ENCODE measurements around the gene SLC35F1. TPM values are rescaled to one million over a fixed set of nuclear protein-coding genes. Genes with fewer than 3 reads are reported as not detected.

SLC35F1 gene
- total RNA-seq, 1 donor from 2014 or later, result 0.23 TPM

DNA sequence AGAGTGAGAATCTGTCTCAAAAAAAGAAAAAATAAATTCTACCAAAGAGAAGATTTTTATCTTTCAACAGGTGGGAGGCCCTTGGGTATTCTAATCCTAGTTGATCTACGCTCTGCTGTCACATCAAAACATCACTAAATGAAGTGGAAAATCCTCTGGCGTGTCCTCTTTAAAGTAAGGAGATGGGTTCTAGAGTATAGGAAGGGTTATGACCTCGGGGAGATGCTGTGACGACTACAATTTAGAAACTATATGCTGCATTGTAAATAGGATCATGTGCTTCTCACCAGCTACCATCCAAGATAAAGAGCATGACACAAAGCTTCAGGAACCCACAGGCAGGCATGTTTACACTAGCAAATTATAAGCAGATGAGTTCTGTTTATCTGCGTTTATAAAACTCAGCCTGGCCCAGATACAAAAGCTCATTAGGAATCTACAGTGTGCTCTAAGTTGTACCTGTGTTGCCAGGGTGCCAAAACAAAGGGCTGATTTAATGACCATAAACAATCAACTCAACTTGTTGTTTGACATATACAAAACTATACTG lies 443.9 kb downstream of the SLC35F1 start:
- TF ChIP-seq, protein P1, sequence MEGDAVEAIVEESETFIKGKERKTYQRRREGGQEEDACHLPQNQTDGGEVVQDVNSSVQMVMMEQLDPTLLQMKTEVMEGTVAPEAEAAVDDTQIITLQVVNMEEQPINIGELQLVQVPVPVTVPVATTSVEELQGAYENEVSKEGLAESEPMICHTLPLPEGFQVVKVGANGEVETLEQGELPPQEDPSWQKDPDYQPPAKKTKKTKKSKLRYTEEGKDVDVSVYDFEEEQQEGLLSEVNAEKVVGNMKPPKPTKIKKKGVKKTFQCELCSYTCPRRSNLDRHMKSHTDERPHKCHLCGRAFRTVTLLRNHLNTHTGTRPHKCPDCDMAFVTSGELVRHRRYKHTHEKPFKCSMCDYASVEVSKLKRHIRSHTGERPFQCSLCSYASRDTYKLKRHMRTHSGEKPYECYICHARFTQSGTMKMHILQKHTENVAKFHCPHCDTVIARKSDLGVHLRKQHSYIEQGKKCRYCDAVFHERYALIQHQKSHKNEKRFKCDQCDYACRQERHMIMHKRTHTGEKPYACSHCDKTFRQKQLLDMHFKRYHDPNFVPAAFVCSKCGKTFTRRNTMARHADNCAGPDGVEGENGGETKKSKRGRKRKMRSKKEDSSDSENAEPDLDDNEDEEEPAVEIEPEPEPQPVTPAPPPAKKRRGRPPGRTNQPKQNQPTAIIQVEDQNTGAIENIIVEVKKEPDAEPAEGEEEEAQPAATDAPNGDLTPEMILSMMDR (IDR thresholded peaks at IDR 0.05; ENCODE audit: unreplicated experiment), result no peak
- no peak for DNase-seq (ENCODE audit: low spot score)
- H3K27ac Mint-ChIP-seq (ENCODE audit: unreplicated experiment), result no peak overlapping the region
- no peaks in the 10 kb centered on the region for H3K4me1 Mint-ChIP-seq (ENCODE audit: unreplicated experiment)
- no peaks in the 10 kb centered on the region for H3K27me3 Mint-ChIP-seq (ENCODE audit: unreplicated experiment)
- H3K36me3 Mint-ChIP-seq (ENCODE audit: low read depth, unreplicated experiment), result no peaks in the 10 kb centered on the region
- no peak overlapping the region for H3K4me3 Mint-ChIP-seq (ENCODE audit: unreplicated experiment)
- no peaks in the 10 kb centered on the region for H3K9me3 Mint-ChIP-seq (ENCODE audit: unreplicated experiment)

DNA sequence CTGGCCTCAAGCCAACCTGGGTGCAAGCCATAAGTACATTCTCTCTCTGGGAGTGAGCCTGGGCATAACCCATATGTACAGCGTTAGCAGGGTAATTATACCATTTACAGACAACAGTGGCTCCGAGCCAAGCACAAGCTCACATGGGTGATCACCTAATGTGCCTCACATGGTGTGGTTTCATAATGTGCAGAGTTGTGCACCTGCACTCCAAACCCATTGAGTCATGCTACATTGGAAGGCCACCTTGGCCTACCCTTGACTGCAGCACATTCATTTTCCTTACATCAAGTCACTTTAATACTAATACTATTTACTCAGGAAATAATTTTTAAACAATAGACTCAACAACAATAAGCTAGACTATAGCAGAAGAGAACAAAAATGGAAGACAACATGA lies 446.5 kb downstream of the SLC35F1 start:
- Mint-ChIP-seq H3K4me3 (ENCODE audit: unreplicated experiment) (no peak overlapping the region), H3K36me3 (ENCODE audit: low read depth, unreplicated experiment) (no peaks in the 10 kb centered on the region), H3K4me1 (ENCODE audit: unreplicated experiment) (no peaks in the 10 kb centered on the region), H3K9me3 (ENCODE audit: unreplicated experiment) (no peaks in the 10 kb centered on the region), H3K27ac (ENCODE audit: unreplicated experiment) (no peak overlapping the region), H3K27me3 (ENCODE audit: unreplicated experiment) (no peaks in the 10 kb centered on the region)
- no peak for DNase-seq (ENCODE audit: low spot score)
- TF ChIP-seq, protein P1 (IDR thresholded peaks at IDR 0.05; ENCODE audit: unreplicated experiment), result no peak

DNA sequence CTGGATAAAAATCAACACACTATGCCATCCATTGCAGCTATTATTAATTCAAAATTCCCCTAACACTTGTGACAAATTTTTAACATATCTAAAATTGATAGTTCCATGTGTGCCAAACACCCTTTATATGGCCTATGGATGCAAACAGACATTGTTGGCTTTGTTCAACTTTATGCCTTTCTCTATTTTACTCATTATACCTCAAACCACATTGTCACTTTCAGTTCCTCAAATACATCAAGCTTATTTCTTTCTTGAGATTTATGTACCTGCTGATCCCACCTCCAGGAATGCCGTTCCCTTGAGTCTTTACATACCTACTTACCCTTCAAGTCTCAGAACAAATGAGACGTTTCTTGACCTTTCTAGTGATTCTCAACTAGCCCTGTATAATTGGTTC lies 447.6 kb downstream of the SLC35F1 start:
- no peak overlapping the region for H3K27ac Mint-ChIP-seq (ENCODE audit: unreplicated experiment)
- no peaks in the 10 kb centered on the region for H3K9me3 Mint-ChIP-seq (ENCODE audit: unreplicated experiment)
- H3K27me3 Mint-ChIP-seq (ENCODE audit: unreplicated experiment), result no peaks in the 10 kb centered on the region
- no peak overlapping the region for H3K4me3 Mint-ChIP-seq (ENCODE audit: unreplicated experiment)
- DNase-seq (ENCODE audit: low spot score), result no peak
- TF ChIP-seq, protein P1 (IDR thresholded peaks at IDR 0.05; ENCODE audit: unreplicated experiment), result no peak
- no peaks in the 10 kb centered on the region for H3K4me1 Mint-ChIP-seq (ENCODE audit: unreplicated experiment)
- no peaks in the 10 kb centered on the region for H3K36me3 Mint-ChIP-seq (ENCODE audit: low read depth, unreplicated experiment)

DNA sequence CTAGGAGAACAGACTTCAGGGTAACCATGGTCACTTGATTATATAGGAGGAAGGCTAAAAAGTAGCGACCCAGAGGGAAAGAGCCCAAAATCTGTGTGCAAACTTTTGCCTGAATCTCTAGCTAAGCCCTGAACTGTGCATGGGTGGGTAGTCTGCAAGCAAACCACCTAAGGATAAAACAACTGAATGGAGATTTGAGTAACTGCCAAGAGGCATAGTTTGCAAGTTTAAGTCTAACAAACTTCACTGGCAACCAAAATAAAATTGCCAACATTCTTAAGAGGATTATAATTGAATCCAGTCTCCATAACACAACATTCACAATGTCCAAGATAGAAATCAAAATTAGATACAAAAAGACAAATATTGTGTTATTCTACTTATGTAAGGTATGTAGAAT lies 449.0 kb downstream of the SLC35F1 start:
- no peak overlapping the region for H3K27ac Mint-ChIP-seq (ENCODE audit: unreplicated experiment)
- no peaks in the 10 kb centered on the region for H3K27me3 Mint-ChIP-seq (ENCODE audit: unreplicated experiment)
- no peaks in the 10 kb centered on the region for H3K36me3 Mint-ChIP-seq (ENCODE audit: low read depth, unreplicated experiment)
- no peak for DNase-seq (ENCODE audit: low spot score)
- H3K4me3 Mint-ChIP-seq (ENCODE audit: unreplicated experiment), result no peak overlapping the region
- TF ChIP-seq, protein P1 (IDR thresholded peaks at IDR 0.05; ENCODE audit: unreplicated experiment), result no peak
- no peaks in the 10 kb centered on the region for H3K9me3 Mint-ChIP-seq (ENCODE audit: unreplicated experiment)
- H3K4me1 Mint-ChIP-seq (ENCODE audit: unreplicated experiment), result no peaks in the 10 kb centered on the region

DNA sequence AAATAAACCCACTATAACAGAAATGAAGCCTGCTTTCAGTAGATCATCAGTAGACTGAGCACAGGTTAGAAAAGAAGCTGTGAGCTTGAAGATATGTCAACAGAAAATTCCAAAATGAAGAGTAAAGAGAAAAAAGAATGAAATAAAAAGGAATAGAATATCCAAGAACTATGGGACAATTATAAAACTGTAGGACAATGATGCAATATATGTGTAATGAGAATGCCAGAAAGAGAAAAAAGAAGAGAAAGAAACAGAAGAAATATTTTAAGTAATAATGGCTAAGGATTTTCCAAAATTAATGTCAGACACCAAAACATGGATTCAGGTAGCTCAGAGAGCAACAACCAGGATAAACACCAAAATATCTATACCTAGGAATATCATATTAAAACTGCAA lies 449.6 kb downstream of the SLC35F1 start:
- no peaks in the 10 kb centered on the region for H3K27me3 Mint-ChIP-seq (ENCODE audit: unreplicated experiment)
- TF ChIP-seq, protein P1 (IDR thresholded peaks at IDR 0.05; ENCODE audit: unreplicated experiment), result no peak
- H3K36me3 Mint-ChIP-seq (ENCODE audit: low read depth, unreplicated experiment), result no peaks in the 10 kb centered on the region
- no peak overlapping the region for H3K27ac Mint-ChIP-seq (ENCODE audit: unreplicated experiment)
- no peak for DNase-seq (ENCODE audit: low spot score)
- no peaks in the 10 kb centered on the region for H3K9me3 Mint-ChIP-seq (ENCODE audit: unreplicated experiment)
- H3K4me1 Mint-ChIP-seq (ENCODE audit: unreplicated experiment), result no peaks in the 10 kb centered on the region
- no peak overlapping the region for H3K4me3 Mint-ChIP-seq (ENCODE audit: unreplicated experiment)

Other genes with a start within 250 kb of the SLC35F1 start
- gene NUS1, start 231.8 kb upstream of the SLC35F1 start, total RNA-seq (ENCODE audit: unreplicated experiment), result 29.9 TPM